ENCODE results near the gene ZIC4.

GRCh38 chr3:147405231-147406027 is 914 bp downstream of the ZIC4 start:
- no peak for TF ChIP-seq CTCF (IDR thresholded peaks at IDR 0.05)
- no peak for TF ChIP-seq POLR2A (IDR thresholded peaks at IDR 0.05)

All from heart left ventricle (tissue), 13 donors.